MM.1S (cell line): ENCODE results near the gene CCDC8.

ENCODE experiments used
- DNase-seq: peaks from one replicate; pipeline ENCODE4 v3.0.0-alpha.2; 2015
- H2AFZ ChIP-seq: fragments of 300-600 bp; sonication (generic); 2 replicates; pipeline ENCODE4 v1.6.0; 2016; ENCODE audit warnings: antibody characterized with exemption, low read length
- H3F3A ChIP-seq: fragments of 300-600 bp; sonication (generic); 2 replicates; pipeline ENCODE4 v1.6.1; 2016; ENCODE audit warnings: mild to moderate bottlenecking, antibody characterized with exemption, low read length, moderate library complexity, mixed read lengths; ENCODE audit not compliant: insufficient read depth
- H3K27ac ChIP-seq: fragments of 300-600 bp; sonication (generic); 2 replicates; pipeline ENCODE4 v1.5.1; 2016; ENCODE audit warnings: mild to moderate bottlenecking, low read length
- H3K27me3 ChIP-seq: fragments of 300-600 bp; sonication (generic); replicated peaks from 2 replicates; pipeline ENCODE4 v1.6.0; 2016; ENCODE audit warnings: low read length; ENCODE audit not compliant: insufficient read depth
- H3K36me3 ChIP-seq: fragments of 300-600 bp; sonication (generic); replicated peaks from 2 replicates; pipeline ENCODE4 v1.6.1; 2016; ENCODE audit warnings: mild to moderate bottlenecking, low read length, mixed read lengths; ENCODE audit not compliant: insufficient read depth
- H3K4me1 ChIP-seq: fragments of 300-600 bp; sonication (generic); 2 replicates; pipeline ENCODE4 v1.6.1; 2016; ENCODE audit warnings: low read length, mixed read lengths
- H3K4me2 ChIP-seq: fragments of 300-600 bp; sonication (generic); 2 replicates; pipeline ENCODE4 v1.6.0; 2016; ENCODE audit warnings: low read depth, low read length
- H3K4me3 ChIP-seq: fragments of 300-600 bp; sonication (generic); 2 replicates; pipeline ENCODE4 v1.5.1; 2016; ENCODE audit warnings: low read length, mixed read lengths
- H3K79me2 ChIP-seq: fragments of 300-600 bp; sonication (generic); 2 replicates; pipeline ENCODE4 v1.6.1; 2016; ENCODE audit warnings: mixed run types, low read length, mixed read lengths
- H3K9ac ChIP-seq: fragments of 300-600 bp; sonication (generic); 2 replicates; pipeline ENCODE4 v1.6.1; 2016; ENCODE audit warnings: low read length, mixed read lengths
- H3K9me2 ChIP-seq: fragments of 300-600 bp; sonication (generic); replicated peaks from 2 replicates; pipeline ENCODE4 v1.6.1; 2016; ENCODE audit warnings: mild to moderate bottlenecking, low read length, mixed read lengths; ENCODE audit not compliant: insufficient read depth
- H3K9me3 ChIP-seq: fragments of 300-600 bp; sonication (generic); replicated peaks from 2 replicates; pipeline ENCODE4 v1.6.1; 2016; ENCODE audit warnings: mild to moderate bottlenecking, low read length, mixed read lengths; ENCODE audit not compliant: insufficient read depth
- H4K20me1 ChIP-seq: fragments of 300-600 bp; sonication (generic); 2 replicates; pipeline ENCODE4 v1.6.1; 2016; ENCODE audit warnings: mild to moderate bottlenecking, low read length, moderate library complexity, mixed read lengths; ENCODE audit not compliant: insufficient read depth
- CTCF ChIP-seq: fragments of 300-600 bp; sonication (generic); IDR thresholded peaks from 2 replicates; pipeline ENCODE4 v1.5.1; 2016; ENCODE audit warnings: antibody characterized with exemption, low read length, mixed read lengths
- EZH2 ChIP-seq: fragments of 300-600 bp; sonication (generic); optimal IDR thresholded peaks from 2 replicates; pipeline ENCODE3; 2017; ENCODE audit warnings: low read depth, mild to moderate bottlenecking, antibody characterized with exemption, low read length, mixed read lengths
- EZH2phosphoT487 ChIP-seq: fragments of 300-600 bp; sonication (generic); IDR thresholded peaks from 2 replicates; pipeline ENCODE4 v1.6.1; 2018; ENCODE audit warnings: antibody characterized with exemption, low read length

Gene CCDC8

DNA sequence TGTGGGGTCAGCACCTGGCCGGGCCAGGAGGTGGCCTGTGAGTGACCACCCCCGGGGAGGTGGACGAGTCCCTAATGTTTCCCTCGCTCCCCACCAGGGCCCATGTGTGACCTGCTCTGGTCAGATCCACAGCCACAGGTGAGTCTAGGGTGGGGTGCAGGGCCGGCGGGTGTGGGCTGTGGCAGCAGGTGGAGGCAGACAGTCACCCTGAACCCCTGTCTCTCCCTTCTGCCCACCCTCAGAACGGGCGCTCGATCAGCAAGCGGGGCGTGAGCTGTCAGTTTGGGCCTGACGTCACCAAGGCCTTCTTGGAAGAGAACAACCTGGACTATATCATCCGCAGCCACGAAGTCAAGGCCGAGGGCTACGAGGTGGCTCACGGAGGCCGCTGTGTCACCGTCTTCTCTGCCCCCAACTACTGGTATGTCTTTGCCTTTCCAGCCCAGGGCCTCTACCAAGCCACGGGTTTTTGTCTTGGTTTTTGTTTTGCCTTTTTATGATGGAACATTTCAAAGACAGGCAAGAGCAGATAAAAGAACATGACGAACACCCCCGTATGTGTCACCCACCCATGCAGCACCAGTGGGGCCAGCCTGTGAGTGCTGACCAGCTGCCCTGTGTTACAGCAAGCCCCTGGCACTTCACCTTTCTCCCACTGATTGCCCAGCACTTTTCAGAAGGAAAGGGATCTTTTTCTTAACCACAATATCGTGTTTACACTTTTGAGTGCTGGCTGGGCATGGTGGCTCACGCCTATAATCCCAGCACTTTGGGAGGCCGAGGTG lies 24.9 kb downstream of the CCDC8 start:
- H3K36me3 ChIP-seq: no peaks in the 10 kb centered on the region; the same call in 1 of the 2 replicates

GRCh38 chr19:46387713-46388130 lies 25.6 kb downstream of the CCDC8 start:
- H3K36me3 ChIP-seq: no peaks in the 10 kb centered on the region; the same call in 1 of the 2 replicates
- H3K9ac ChIP-seq: no peak overlapping the region
- no peaks in the 10 kb centered on the region for H4K20me1 ChIP-seq
- H3F3A ChIP-seq: no peaks in the 10 kb centered on the region
- H3K4me2 ChIP-seq: no peak overlapping the region
- no peak overlapping the region for H2AFZ ChIP-seq
- no peaks in the 10 kb centered on the region for H3K4me1 ChIP-seq
- no peaks in the 10 kb centered on the region for H3K27me3 ChIP-seq
- H3K9me2 ChIP-seq: no peaks in the 10 kb centered on the region
- H3K79me2 ChIP-seq: no peaks in the 10 kb centered on the region
- no peak for TF ChIP-seq EZH2
- TF ChIP-seq CTCF: no peak
- TF ChIP-seq EZH2phosphoT487: no peak
- DNase-seq: no peak
- H3K27ac ChIP-seq: no peak overlapping the region
- no peaks in the 10 kb centered on the region for H3K9me3 ChIP-seq
- H3K4me3 ChIP-seq: no peak overlapping the region

More for the DNA sequence above, 24.9 kb downstream of the CCDC8 start:
- no peaks in the 10 kb centered on the region for H3K9me2 ChIP-seq
- H2AFZ ChIP-seq: no peak overlapping the region
- H3K79me2 ChIP-seq: no peaks in the 10 kb centered on the region
- no peaks in the 10 kb centered on the region for H3K27me3 ChIP-seq
- no peak for DNase-seq
- H3K4me2 ChIP-seq: no peak overlapping the region
- no peak overlapping the region for H3K4me3 ChIP-seq
- no peak for TF ChIP-seq CTCF
- no peak for TF ChIP-seq EZH2
- no peak for TF ChIP-seq EZH2phosphoT487
- no peaks in the 10 kb centered on the region for H3K9me3 ChIP-seq
- H3K9ac ChIP-seq: no peak overlapping the region
- no peak overlapping the region for H3K27ac ChIP-seq
- H3F3A ChIP-seq: no peaks in the 10 kb centered on the region
- no peaks in the 10 kb centered on the region for H3K4me1 ChIP-seq
- H4K20me1 ChIP-seq: no peaks in the 10 kb centered on the region

GRCh38 chr19:46386996-46387712 lies 26.2 kb downstream of the CCDC8 start:
- H3K4me2 ChIP-seq: no peak overlapping the region
- TF ChIP-seq EZH2 (no peak), CTCF (no peak), EZH2phosphoT487 (no peak)
- H3K4me1 ChIP-seq: no peaks in the 10 kb centered on the region
- H3K4me3 ChIP-seq: no peak overlapping the region
- no peaks in the 10 kb centered on the region for H3K79me2 ChIP-seq
- no peak overlapping the region for H3K9ac ChIP-seq
- no peaks in the 10 kb centered on the region for H3K9me3 ChIP-seq
- H4K20me1 ChIP-seq: no peaks in the 10 kb centered on the region
- DNase-seq: no peak
- H3K27me3 ChIP-seq: no peaks in the 10 kb centered on the region
- no peaks in the 10 kb centered on the region for H3F3A ChIP-seq
- H3K36me3 ChIP-seq: no peaks in the 10 kb centered on the region; the same call in 1 of the 2 replicates
- no peaks in the 10 kb centered on the region for H3K9me2 ChIP-seq
- no peak overlapping the region for H2AFZ ChIP-seq
- no peak overlapping the region for H3K27ac ChIP-seq
